H1 (cell line): ENCODE data around the gene IKBIP. TPM values are rescaled to one million over a fixed set of nuclear protein-coding genes. Genes with fewer than 3 reads are reported as not detected.

Source experiments
- CTCF ChIA-PET: fragments of 300-600 bp; sonication (Branson Sonifier 250); formaldehyde crosslinking; loops from one replicate; lab custom pipeline; 2021; ENCODE audit not compliant: partially characterized antibody; lab: Charles Lee
- POLR2A ChIA-PET: fragments of 300-600 bp; sonication (Branson Sonifier 250); formaldehyde crosslinking; loops from one replicate; lab custom pipeline; 2021; ENCODE audit warnings: inconsistent platforms; ENCODE audit not compliant: partially characterized antibody; lab: Charles Lee
- DNase-seq, 2 experiments: peaks; one replicate each; pipeline versions ENCODE4 v3.0.0 to v3.0.0-alpha.2; 2010 to 2022; ENCODE audit warnings: low spot score in 2 of 2, low read depth in 1 of 2, mixed read lengths in 1 of 2
- FAIRE-seq: peaks from 2 replicates; lab custom pipeline; 2011; peaks lifted over from hg19 to GRCh38; lab: Jason Lieb, UNC
- H2AFZ ChIP-seq: 2 replicates; pipeline ENCODE4 v1.8.1; 2012; ENCODE audit warnings: low read length, inconsistent platforms
- H2AK5ac ChIP-seq: 2 replicates; pipeline ENCODE4 v1.6.1; 2013; ENCODE audit warnings: low read depth, low read length
- H2BK120ac ChIP-seq: replicated peaks from 2 replicates; pipeline ENCODE3; 2013; ENCODE audit warnings: low read depth, low read length, inconsistent platforms
- H2BK12ac ChIP-seq: 2 replicates; pipeline ENCODE4 v1.6.1; 2013; ENCODE audit warnings: low read depth, low read length
- H2BK15ac ChIP-seq: 2 replicates; pipeline ENCODE4 v1.6.1; 2013; ENCODE audit warnings: low read length
- H2BK20ac ChIP-seq: 2 replicates; pipeline ENCODE4 v1.6.1; 2013; ENCODE audit warnings: low read length
- H2BK5ac ChIP-seq: 2 replicates; pipeline ENCODE4 v1.6.1; 2013; ENCODE audit warnings: low read depth, low read length
- H3K14ac ChIP-seq: 2 replicates; pipeline ENCODE4 v1.6.1; 2013; ENCODE audit warnings: inconsistent platforms; ENCODE audit not compliant: insufficient read length
- H3K18ac ChIP-seq: 2 replicates; pipeline ENCODE4 v1.6.1; 2013; ENCODE audit warnings: low read length; ENCODE audit errors: extremely low read depth
- H3K23ac ChIP-seq: 2 replicates; pipeline ENCODE4 v1.6.1; 2013; ENCODE audit warnings: inconsistent platforms; ENCODE audit not compliant: insufficient read length
- H3K23me2 ChIP-seq: 2 replicates; pipeline ENCODE4 v1.6.1; 2013; ENCODE audit warnings: low read depth, low read length
- H3K27ac ChIP-seq: 2 replicates; pipeline ENCODE4 v1.6.1; 2011; ENCODE audit warnings: low read depth, low read length, inconsistent platforms
- H3K27me3 ChIP-seq, 4 experiments: replicated peaks in 1 of 4; 1 replicate in 1 of 4; 2 replicates in 3 of 4; pipeline versions ENCODE4 v1.6.1 to v1.8.1; 2011 to 2013; ENCODE audit warnings: low read length in 3 of 4, mild to moderate bottlenecking in 3 of 4, inconsistent platforms in 2 of 4, mixed read lengths in 2 of 4, moderate library complexity in 1 of 4; ENCODE audit not compliant: control insufficient read depth in 3 of 4, insufficient read depth in 3 of 4; ENCODE audit errors: extremely low read depth in 1 of 4
- H3K36me3 ChIP-seq, 4 experiments: 2 replicates each; pipeline versions ENCODE4 v1.6.1 to v1.8.1; 2011 to 2013; ENCODE audit warnings: mild to moderate bottlenecking in 4 of 4, low read length in 3 of 4, moderate library complexity in 2 of 4, control low read depth in 1 of 4, inconsistent platforms in 1 of 4; ENCODE audit not compliant: insufficient read depth in 4 of 4, control insufficient read depth in 2 of 4
- H3K4ac ChIP-seq: replicated peaks from 2 replicates; pipeline ENCODE3; 2013; ENCODE audit warnings: low read length, low read depth, mixed read lengths, inconsistent platforms; ENCODE audit not compliant: insufficient read length
- H3K4me1 ChIP-seq, 4 experiments: replicated peaks in 1 of 4; 1 replicate in 1 of 4; 2 replicates in 3 of 4; pipeline versions ENCODE4 v1.6.1 to v1.8.1; 2011 to 2013; ENCODE audit warnings: low read length in 3 of 4, inconsistent platforms in 2 of 4, mixed read lengths in 1 of 4; ENCODE audit not compliant: insufficient read depth in 4 of 4, control insufficient read depth in 3 of 4
- H3K4me2 ChIP-seq, 2 experiments: 2 replicates each; pipeline versions ENCODE4 v1.6.1 to v1.8.1; 2011 to 2013; ENCODE audit warnings: low read depth in 2 of 2, low read length in 2 of 2, control low read depth in 1 of 2, inconsistent platforms in 1 of 2, mild to moderate bottlenecking in 1 of 2; ENCODE audit not compliant: insufficient read depth in 1 of 2
- H3K4me3 ChIP-seq, 4 experiments: fragments of 200-600, 300-600 bp in 1 of 4; sonication (generic), shearing (Covaris generic), sonication (Bioruptor Twin) in 1 of 4; 2 replicates each; pipeline versions ENCODE4 v1.5.1 to v1.8.1; 2011 to 2016; ENCODE audit warnings: low read length in 4 of 4, low read depth in 3 of 4, control low read depth in 2 of 4, inconsistent platforms in 2 of 4, mild to moderate bottlenecking in 2 of 4, mixed read lengths in 1 of 4, moderate library complexity in 1 of 4; ENCODE audit not compliant: insufficient read depth in 2 of 4; ENCODE audit errors: extremely low read depth in 1 of 4
- H3K56ac ChIP-seq: replicated peaks from 2 replicates; pipeline ENCODE3; 2013; ENCODE audit warnings: low read depth, mild to moderate bottlenecking, mixed read lengths, low read length, inconsistent platforms; ENCODE audit not compliant: insufficient read length
- H3K79me1 ChIP-seq: 2 replicates; pipeline ENCODE4 v1.6.1; 2013; ENCODE audit warnings: low read depth, low read length, control low read depth
- H3K79me2 ChIP-seq, 2 experiments: 2 replicates each; pipeline versions ENCODE4 v1.6.1 to v1.8.1; 2012 to 2013; ENCODE audit warnings: low read length in 2 of 2, mild to moderate bottlenecking in 2 of 2, inconsistent platforms in 1 of 2; ENCODE audit not compliant: insufficient read depth in 2 of 2, control insufficient read depth in 1 of 2
- H3K9ac ChIP-seq, 4 experiments: replicated peaks in 1 of 4; 1 replicate in 1 of 4; 2 replicates in 3 of 4; pipeline versions ENCODE4 v1.6.1 to v1.8.1; 2011 to 2013; ENCODE audit warnings: low read depth in 3 of 4, low read length in 3 of 4, control low read depth in 2 of 4, mild to moderate bottlenecking in 2 of 4, moderate library complexity in 2 of 4, inconsistent platforms in 1 of 4; ENCODE audit errors: extremely low read depth in 1 of 4
- H3K9me3 ChIP-seq, 2 experiments: 2 replicates each; pipeline versions ENCODE4 v1.6.1 to v1.8.1; 2012 to 2013; ENCODE audit warnings: mild to moderate bottlenecking in 2 of 2, moderate library complexity in 2 of 2, control low read depth in 1 of 2, inconsistent platforms in 1 of 2, low read depth in 1 of 2, low read length in 1 of 2, mixed read lengths in 1 of 2; ENCODE audit not compliant: insufficient read depth in 2 of 2
- H4K20me1 ChIP-seq, 2 experiments: replicated peaks in 1 of 2; 2 replicates each; pipeline versions ENCODE3 to v1.8.1; 2011 to 2013; ENCODE audit warnings: inconsistent platforms in 2 of 2, low read length in 2 of 2, mild to moderate bottlenecking in 1 of 2; ENCODE audit not compliant: insufficient read depth in 2 of 2, control insufficient read depth in 1 of 2
- H4K5ac ChIP-seq: 2 replicates; pipeline ENCODE4 v1.6.1; 2013; ENCODE audit warnings: low read length, low read depth, mixed read lengths, inconsistent platforms; ENCODE audit not compliant: insufficient read length
- H4K8ac ChIP-seq: 2 replicates; pipeline ENCODE4 v1.8.0; 2013; ENCODE audit warnings: mild to moderate bottlenecking, moderate library complexity, low read length, inconsistent platforms; ENCODE audit not compliant: insufficient read depth; ENCODE audit errors: extremely low read depth
- H4K91ac ChIP-seq: replicated peaks from 2 replicates; pipeline ENCODE3; 2013; ENCODE audit warnings: low read length, mixed read lengths, inconsistent platforms; ENCODE audit not compliant: insufficient read length
- CHD2 ChIP-seq: IDR thresholded peaks from 2 replicates; pipeline ENCODE4 v1.6.1; 2012; ENCODE audit warnings: low read length, improper control_type of control experiment
- CREB1 ChIP-seq: IDR thresholded peaks from 2 replicates; pipeline ENCODE4 v1.6.1; 2012; ENCODE audit warnings: inconsistent platforms
- GABPA ChIP-seq: IDR thresholded peaks from 2 replicates; pipeline ENCODE4 v1.6.1; 2011; ENCODE audit warnings: mild to moderate bottlenecking, low read length, moderate library complexity, borderline replicate concordance; ENCODE audit not compliant: insufficient read depth
- HDAC2 ChIP-seq, 2 experiments: fragments of 300-600 bp in 1 of 2; sonication (generic) in 1 of 2; IDR thresholded peaks; 2 replicates each; pipeline ENCODE4 v1.6.1; 2011 to 2012; ENCODE audit warnings: low read depth in 2 of 2, low read length in 2 of 2, mild to moderate bottlenecking in 2 of 2, moderate library complexity in 2 of 2, borderline replicate concordance in 1 of 2, inconsistent platforms in 1 of 2
- KDM1A ChIP-seq: fragments of 200-600, 300-600 bp; sonication (generic); IDR thresholded peaks from 2 replicates; pipeline ENCODE4 v1.7.1; 2016; ENCODE audit warnings: mild to moderate bottlenecking, low read length, borderline replicate concordance
- KDM5A ChIP-seq: fragments of 200-600 bp; IDR thresholded peaks from 2 replicates; pipeline ENCODE4 v1.7.1; 2012; ENCODE audit warnings: mild to moderate bottlenecking, low read length, inconsistent platforms, mixed read lengths
- RAD21 ChIP-seq, 2 experiments: IDR thresholded peaks in 1 of 2; conservative IDR thresholded peaks in 1 of 2; 2 replicates each; pipeline ENCODE4 v1.6.1; 2011; ENCODE audit warnings: low read depth in 2 of 2, low read length in 2 of 2, improper control_type of control experiment in 1 of 2, inconsistent platforms in 1 of 2, mild to moderate bottlenecking in 1 of 2, moderate library complexity in 1 of 2
- SP1 ChIP-seq: IDR thresholded peaks from 2 replicates; pipeline ENCODE4 v1.6.1; 2011; ENCODE audit warnings: low read depth, low read length
- SP2 ChIP-seq: IDR thresholded peaks from 2 replicates; pipeline ENCODE4 v1.6.1; 2012; ENCODE audit warnings: mild to moderate bottlenecking, low read length, inconsistent platforms
- polyA plus RNA-seq, 7 experiments: library from polyadenylated mRNA; depleted of rRNA in 3 of 7; stranded (reverse) in 5 of 7; unstranded in 2 of 7; fragments of >200 nt in 5 of 7; fragments of 200-250 nt in 2 of 7; gene quantifications; 1 replicate in 5 of 7; 2 replicates in 1 of 7; 4 replicates in 1 of 7; pipeline versions ENCODE4 v1.2.1 to v1.2.3, GENCODE V29; 2011 to 2013; ENCODE audit warnings: missing spikeins in 2 of 7, mixed read lengths in 2 of 7
- total RNA-seq: library from RNA; stranded (reverse); fragmentation: NEBNext Ultra II Directional; extraction: Animal tissue kit (Norgen Biotek cat#: 25700); gene quantifications from 2 replicates; pipeline ENCODE4 v1.2.1, GENCODE V29; 2021

IKBIP gene
- total and polyA plus RNA-seq, 2 of the 8 experiments (the other 6 are each of a cell fraction or from before 2014, with no cell fraction given): 2.7 to 12.4 TPM

GRCh38 chr12:98660521-98660920 is 15.9 kb upstream of the IKBIP start:
- Histone ChIP-seq H3K4ac (no peak overlapping the region), H3K9me3 (no peaks in the 10 kb centered on the region), H3K4me3 (no peak overlapping the region), H4K91ac (no peak overlapping the region), H2BK20ac (no peak overlapping the region), H3K56ac (no peak overlapping the region), H3K14ac (no peak overlapping the region), H2BK5ac (no peak overlapping the region), H3K18ac (no peak overlapping the region), H3K9ac (no peak overlapping the region), H3K4me1 (no peaks in the 10 kb centered on the region), H3K4me2 (no peak overlapping the region), H2BK120ac (no peak overlapping the region), H3K23ac (no peak overlapping the region), H2AK5ac (no peak overlapping the region), H3K36me3 (peaks cover 0 to 36% (median 9%) of the 10 kb centered on the region in 4 experiments; a peak in 5 of 8 replicates), H4K8ac (no peak overlapping the region), H4K5ac (no peak overlapping the region), H3K79me1 (no peaks in the 10 kb centered on the region), H4K20me1 (no peaks in the 10 kb centered on the region), H3K79me2 (no peaks in the 10 kb centered on the region), H2BK12ac (no peak overlapping the region), H2BK15ac (no peak overlapping the region), H3K27ac (no peak overlapping the region), H2AFZ (no peak overlapping the region), H3K23me2 (no peaks in the 10 kb centered on the region), H3K27me3 (no peaks in the 10 kb centered on the region)
- FAIRE-seq (no peak), DNase-seq (no peak)
- ChIA-PET CTCF (interaction anchor here (0.6 kb wide), 1 partner anchor 8 kb away, joined by 4 read pairs; no protein-coding TSS in a partner anchor), POLR2A (no interaction called here)
- TF ChIP-seq SP2: no peak
- no peak for TF ChIP-seq RAD21 (IDR thresholded peaks at IDR 0.05 in 1 of 2, conservative IDR thresholded peaks at IDR 0.05 in 1 of 2; ENCODE audit: low read depth in 2 of 2, low read length in 2 of 2)
- TF ChIP-seq SP1: no peak
- no peak for TF ChIP-seq HDAC2 (IDR thresholded peaks at IDR 0.05; ENCODE audit: borderline replicate concordance in 1 of 2, low read depth in 2 of 2, low read length in 2 of 2)
- no peak for TF ChIP-seq CREB1
- TF ChIP-seq KDM5A: no peak
- TF ChIP-seq KDM1A: no peak
- TF ChIP-seq CHD2: no peak
- no peak for TF ChIP-seq GABPA
